Hematopoietic multipotent progenitor cell (in vitro differentiated cells): ENCODE measurements around the gene TGM3. TPM values are rescaled to one million over a fixed set of nuclear protein-coding genes. Genes with fewer than 3 reads are reported as not detected.

Experiments used
- DNase-seq, 3 donors: peaks; one replicate each; pipeline ENCODE4 v3.0.0-alpha.2; 2011 to 2015; ENCODE audit warnings: low read depth in 2 of 3, low spot score in 2 of 3
- total RNA-seq: library from RNA; depleted of rRNA; stranded (reverse); fragments of >200 nt; gene quantifications from one replicate; pipeline ENCODE4 v1.2.3, GENCODE V29; 2012

TGM3 gene
- total RNA-seq, 1 donor, result not detected

DNA sequence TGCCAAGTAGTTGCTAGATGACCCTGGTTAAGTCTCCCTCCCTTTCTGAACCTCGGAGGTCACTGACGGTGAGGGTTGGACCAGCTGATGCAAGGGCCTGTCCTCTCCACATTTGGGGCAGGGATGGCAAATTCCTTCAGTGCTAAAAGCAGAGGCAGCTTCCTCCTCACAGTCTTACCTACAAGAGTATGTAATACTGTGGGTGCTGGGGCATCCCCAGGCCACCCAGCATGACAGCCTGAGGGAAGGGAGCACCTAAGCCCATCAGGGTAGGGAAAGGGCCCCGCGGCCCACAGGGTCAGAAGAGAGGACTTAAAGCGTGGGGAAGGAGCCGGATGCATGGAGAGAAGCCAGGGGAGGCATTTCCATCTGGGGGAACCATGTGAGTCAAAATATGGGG is 38.0 kb downstream of the TGM3 start:
- no peak for DNase-seq

DNA sequence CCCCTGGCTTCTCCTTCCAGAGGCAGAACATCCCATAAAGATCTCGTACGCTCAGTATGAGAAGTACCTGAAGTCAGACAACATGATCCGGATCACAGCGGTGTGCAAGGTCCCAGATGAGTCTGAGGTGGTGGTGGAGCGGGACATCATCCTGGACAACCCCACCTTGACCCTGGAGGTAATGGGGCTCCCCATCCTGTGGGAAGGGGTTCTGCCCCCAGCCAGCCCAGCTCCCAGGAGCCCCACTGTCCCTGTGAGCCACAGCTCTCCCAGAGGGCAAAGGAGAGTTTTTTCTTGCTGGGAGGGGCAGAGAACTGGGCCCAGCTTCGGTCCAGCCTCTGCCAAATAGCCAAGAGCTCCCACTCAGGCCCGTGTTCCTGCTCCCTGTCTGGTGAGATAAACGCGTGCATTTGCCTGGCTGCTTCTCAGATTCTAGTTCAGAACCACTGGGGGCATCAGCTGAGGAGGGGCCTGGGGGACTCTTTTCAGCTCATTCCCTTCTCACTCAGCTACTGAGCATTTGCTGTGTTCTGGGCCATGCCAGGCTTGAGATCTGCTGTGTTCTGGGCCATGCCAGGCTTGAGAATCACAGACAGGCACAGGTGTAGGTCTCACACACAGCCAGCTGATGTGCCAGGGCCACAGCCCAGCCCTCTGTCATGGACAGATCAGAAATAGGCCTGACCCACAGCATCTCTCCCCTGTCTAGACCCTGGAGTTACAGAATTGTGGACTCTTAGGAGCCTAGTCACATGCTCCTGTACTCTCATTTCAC is 39.5 kb downstream of the TGM3 start:
- DNase-seq, result no peak

DNA sequence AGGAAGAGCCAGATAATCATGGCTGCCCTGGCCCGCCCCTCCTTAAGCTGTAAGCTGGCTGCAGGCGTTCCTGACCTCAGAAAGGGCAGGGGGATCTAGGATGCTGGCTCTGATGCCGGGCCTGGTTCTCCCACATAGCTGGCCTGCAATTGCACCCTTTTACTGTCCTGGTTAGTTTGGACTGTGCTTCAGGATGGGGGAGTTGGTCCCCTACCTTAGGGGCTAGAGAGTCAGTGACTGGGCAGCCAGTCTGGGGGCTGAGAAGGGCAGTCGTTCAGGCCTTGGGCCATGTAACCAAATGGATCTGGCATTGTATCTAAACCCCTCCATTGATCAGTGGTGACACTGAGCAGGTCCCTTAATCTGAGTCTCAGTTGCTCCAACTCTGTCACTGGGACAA is 40.7 kb downstream of the TGM3 start:
- no peak for DNase-seq

DNA sequence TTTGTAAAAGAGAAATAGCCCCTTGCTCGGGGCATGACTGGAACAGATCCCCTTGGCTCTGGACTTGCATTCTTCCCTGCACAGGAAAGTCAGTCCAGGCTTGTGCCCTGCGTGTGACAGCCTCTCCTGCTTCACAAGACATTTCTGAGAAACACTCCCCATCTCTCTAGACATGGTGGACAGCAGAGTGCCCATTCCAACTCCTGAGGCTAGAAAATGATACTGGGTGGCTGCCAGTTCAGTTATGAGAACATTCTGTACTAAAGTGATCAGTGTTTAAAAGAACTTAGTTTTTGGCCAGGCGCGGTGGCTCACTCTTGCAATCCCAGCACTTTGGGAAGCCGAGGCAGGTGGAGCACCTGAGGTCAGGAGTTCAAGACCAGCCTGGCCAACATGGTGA is 41.3 kb downstream of the TGM3 start:
- DNase-seq, result no peak

DNA sequence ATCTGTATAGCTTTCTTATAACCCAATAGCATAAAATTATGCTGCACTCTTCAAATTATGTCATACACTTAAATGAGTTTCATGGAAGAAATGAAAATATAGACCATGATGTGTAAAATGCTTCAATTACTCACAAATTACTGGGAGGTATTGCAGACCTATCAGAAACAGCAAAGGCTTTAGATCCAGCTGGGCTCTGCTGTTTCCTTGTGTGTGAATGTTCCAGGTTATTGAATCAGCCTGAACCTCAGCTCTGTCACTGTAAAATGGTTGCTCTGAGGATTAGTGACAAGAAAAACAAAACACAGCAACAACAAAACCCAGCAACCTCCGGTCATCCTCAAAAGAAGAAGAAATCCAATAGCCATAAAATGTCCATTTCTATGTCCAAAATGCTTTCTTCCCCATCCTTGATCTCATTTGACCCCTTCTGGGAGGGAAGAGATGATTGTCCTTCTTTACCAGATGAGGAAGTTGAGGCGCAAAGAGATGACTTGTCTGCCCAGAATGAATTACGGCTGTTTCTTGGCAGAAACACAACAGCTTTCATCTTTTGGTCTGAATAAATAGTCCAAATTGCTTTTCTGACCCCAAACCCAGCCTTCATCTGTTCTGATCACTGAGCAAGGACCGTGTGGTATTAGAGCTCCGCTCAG is 42.7 kb downstream of the TGM3 start:
- peak in 1 of 3 donors; percentile 15 for DNase-seq

DNA sequence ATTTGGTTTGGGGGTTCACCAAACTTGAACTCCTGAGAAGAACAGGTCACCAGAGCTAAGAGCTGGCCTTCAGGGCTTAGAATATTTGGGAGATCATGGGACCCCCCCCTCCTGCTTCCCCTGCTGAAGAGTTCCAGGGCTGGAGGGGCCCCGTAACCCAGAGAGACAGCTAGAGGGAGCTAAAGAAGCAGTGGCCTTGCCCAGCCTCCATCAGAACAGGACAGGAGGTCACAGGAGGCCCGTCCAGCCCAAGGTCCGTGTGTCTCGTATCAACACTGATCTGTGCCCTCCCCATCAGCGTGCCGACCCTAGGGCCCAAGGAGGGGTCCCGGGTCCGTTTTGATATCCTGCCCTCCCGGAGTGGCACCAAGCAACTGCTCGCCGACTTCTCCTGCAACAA is 44.3 kb downstream of the TGM3 start:
- DNase-seq, result no peak

DNA sequence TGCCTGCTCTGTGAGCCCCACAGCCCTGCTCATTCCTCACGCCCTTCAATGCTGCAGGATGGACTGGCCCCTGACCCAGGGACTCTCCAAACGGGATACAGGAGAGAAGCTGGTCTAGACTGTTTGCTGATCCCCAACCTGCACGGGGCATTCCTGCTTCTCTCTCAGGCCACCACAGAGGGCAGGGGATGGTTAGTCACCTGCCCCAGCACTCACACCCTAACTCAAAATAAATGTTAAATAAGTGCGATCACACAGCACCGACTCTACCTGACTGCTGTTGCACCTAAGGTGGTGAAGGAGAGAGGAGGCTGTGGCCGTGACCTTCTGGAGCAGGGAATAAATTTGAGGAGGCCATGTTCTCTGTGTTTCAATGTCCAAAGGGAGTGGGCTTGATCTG is 45.0 kb downstream of the TGM3 start:
- no peak for DNase-seq

DNA sequence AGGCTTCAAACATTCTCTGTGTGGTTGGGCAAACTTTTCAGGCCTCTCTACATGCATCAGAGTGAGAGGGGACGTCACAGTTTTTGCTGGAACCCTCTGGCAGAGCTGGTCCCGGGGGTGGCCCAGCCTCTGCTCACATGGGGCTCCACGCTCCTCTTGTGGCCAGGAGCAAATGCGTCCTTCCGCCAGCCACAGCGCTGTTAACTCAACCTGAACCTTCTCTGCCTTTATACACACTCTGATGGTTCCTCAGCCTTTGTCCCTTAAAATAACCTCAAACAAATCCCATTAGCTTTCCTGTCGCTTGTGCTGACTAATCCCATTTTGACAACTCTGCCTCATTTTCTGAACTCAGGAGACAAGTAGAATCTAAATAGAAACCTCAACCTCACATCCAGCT is 45.5 kb downstream of the TGM3 start:
- no peak for DNase-seq

DNA sequence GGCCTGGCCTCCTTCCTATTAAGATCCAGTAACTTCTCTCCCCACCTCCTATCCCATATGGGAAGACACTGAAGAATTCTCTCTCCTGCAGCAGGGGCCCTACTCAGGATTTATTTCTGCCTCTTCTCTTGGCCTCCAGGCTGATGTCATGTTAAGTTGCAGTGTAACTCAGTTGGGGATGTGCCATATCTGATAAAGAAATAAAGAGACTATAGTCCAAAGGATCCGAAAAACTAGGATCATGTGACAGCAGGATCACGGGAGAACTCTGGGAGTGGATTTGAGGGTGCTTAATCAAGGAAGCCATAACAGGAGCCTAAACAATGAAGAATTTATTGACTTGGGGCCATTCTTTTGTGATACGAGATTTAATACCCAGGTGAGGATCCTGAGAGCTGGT is 46.4 kb downstream of the TGM3 start:
- DNase-seq, result no peak

DNA sequence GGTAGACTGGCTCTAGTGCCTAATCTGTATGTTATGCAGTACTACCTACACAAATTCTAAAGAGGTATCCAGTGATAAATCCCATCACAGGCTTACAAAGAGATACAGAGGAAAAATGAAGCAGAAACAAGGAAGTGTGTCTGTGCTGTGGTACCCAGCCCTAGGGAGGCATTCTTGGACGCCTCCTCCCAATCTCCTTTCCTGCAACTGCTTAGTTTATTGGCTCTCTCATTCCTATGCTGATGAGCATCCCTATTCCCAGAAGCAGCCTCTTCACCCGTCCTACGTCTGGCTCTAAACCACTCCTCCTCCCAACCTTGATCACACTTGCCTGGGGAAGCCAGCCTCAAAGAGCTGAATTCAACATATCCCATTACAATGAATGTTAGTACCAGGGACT is 50.4 kb downstream of the TGM3 start:
- no peak for DNase-seq

DNA sequence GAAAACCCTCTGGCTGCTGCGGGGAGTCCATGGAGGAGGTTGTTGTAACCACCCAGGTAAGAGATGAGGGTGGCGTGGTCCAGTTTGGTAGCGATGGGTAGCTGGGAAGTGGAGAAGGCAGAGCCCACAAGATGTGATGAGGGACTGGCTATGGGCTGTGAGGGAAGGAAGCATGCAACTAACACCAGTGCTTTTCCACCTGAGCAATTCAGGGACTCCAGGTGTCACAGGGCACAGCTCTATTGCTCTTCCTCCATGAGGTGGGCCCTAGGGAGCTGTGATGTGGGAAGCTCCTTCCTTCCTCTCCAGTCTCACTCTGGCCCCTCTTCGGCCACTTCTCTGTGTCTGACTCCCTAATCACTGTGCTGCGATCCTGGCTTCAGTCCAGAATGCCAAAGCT is 52.5 kb downstream of the TGM3 start:
- no peak for DNase-seq

DNA sequence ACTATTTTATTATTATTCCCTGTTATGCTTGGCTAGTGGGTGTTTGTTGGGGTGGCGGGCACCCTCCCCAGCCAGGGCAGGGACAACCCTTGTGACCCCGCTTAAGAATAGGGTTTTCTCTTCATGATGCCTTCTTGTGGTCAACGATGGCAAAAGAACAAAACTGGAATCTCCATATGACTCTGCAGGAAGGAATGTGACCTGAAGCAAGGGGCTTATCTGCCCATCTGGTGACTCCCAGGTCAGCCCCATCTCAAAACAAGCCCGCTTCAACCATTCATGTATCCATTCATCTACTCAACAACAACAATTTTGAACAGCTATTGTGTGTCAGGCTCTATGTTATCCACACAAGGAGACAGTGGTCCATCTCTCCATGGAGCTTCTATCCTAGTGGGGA is 54.0 kb downstream of the TGM3 start:
- DNase-seq, result no peak

DNA sequence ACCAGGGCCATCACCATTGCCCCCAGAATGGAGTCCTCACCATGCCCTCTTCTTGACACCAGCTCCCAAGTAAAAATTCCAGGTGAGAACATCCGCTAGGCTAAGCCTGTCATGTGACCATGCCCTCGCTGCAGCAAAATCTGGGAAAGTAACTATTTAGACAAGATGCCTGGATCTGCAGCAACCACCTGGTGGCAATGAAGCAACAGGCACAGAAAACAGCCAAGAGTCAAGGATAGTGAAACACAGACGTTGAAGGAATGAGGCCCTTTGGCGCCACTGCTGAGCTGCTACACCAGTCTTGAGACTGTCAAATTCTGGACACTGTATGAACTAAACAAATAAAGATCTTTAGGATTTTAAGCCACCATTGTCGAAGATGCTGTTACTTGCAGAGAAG is 54.8 kb downstream of the TGM3 start:
- no peak for DNase-seq

DNA sequence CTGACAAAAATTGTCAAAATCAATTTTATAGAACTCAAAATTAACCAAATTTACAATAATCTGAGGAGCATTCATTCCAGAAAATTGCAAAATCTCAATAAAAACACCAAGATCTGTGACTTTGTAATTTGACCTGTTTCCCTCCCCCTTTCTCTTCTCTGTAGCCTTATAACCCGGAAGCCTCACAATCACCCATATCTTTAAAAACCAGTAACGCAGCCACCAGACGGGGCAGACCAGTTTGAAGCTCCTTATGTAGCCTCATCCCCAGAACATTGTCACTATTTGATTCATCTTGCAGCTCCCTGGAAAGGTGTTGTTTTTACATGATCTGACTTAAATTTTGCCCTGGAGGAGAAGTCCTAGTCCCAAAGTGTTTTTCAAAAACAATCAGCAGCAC is 57.4 kb downstream of the TGM3 start:
- no peak for DNase-seq

DNA sequence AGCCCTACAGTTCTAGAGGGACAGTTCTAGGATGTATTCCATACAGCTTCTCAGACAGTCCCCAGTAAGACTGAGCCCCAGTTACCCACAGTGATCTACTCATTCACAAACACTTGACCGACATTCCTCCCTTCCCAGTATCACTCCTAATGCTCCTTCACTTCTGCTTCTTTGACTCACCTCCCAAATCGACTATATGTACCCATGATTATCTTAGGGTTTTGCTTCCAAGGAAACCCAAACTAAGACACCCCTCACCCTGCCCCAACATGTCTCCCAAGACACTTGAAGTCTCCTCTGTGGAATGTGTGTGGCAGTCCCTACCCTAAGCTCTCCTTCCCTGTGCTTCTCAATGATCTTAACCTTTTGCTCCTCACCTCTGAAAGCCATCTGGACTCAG is 61.3 kb downstream of the TGM3 start:
- DNase-seq, result no peak

DNA sequence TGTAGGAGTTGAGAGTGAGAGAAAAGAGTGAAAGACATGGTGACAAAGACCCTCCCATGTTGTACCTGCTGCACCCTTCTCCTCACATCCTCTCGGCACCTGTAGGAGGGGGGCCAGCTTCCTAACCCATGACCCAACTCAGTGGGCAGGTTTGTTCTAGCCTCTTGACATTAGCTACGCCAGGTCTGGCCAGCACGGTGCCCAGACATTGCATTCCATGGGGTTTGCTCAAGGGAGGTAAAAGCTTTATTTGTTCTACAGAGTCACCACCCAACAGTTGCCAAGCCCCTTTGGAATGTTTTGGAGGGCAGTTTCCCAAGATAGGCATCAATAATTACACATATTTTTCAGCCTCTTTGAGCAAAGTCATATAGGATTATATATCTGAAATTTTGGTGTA is 62.2 kb downstream of the TGM3 start:
- no peak for DNase-seq

DNA sequence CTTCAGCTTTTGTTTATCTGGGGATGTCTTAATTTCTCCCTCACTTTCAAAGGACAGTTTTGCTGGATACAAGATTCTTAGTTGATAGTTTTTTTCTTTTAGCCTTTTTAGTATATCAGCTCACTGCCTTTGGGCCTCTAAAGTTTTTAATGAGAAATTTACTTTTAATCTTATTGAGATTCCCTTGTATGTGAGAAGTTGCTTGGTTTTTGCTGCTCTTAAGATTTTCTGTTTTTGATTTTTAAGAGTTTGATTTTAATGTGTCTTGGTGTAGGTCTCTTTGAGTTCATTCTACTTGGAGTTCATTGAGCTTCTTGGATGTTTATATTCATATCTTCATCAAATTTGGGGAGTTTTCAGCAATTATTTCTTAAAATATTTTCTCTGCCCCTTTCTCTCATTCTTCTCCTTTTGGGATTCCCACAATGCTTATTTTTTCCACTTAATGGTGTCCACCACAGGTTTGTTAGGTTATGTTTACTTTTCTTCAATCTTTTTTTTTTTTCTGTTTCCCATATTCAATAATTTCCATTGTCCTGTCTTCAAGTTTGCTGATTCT is 65.3 kb downstream of the TGM3 start:
- DNase-seq, result no peak

DNA sequence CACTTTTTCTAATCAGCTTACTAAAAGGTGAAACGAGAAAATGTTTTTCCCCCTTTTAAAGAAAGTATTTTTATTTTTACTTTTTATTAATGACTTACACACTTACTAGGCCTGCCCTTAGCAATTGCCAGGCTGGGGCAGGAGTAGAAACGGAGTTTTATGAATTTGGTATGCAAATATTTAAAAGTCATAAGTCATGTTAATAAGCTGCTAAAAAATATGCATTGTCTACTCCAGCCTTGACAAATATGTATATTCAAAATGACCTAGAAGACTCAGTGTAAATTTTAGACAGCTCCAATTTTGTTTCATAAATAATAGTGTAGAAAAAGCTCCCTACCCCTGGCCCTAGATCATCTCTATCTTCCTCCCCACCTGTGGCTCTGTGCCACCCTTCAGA is 67.4 kb downstream of the TGM3 start:
- no peak for DNase-seq

DNA sequence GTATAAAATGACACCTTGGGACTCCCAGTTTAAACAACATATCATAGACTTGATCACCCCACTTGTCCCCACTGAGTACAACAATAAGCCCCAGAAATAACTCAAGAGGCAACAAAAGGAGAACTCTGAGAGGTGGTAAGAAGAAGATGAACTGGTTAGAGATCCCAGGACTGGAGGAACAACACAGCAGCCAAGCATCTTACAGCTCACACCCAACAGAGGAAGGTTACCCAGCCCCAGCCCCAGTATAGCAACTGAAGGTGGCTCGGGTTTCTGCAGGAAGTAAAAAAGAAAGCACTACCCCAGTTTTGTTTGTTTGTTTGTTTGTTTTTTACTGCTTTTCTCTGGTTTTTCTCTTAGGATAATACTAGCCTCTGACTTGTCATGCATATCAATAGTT is 67.8 kb downstream of the TGM3 start:
- DNase-seq, result no peak

DNA sequence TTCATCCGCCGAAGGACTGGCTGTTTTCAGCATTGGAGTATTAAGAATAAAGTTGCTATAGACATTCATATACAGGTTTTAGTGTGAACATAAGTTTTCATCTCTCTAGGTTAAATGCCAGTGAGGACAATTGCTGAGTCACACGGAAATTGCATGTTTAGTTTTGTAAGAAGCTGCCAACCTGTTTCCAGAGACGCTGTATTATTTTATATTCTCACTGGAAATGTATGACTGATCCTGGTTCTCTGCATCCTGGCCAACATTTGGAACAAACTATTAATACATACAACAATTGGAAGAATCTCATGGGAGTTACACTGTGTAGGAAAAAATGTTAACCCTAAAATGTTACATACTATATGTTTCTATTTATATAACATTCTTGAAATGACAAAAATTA is 68.2 kb downstream of the TGM3 start:
- no peak for DNase-seq

DNA sequence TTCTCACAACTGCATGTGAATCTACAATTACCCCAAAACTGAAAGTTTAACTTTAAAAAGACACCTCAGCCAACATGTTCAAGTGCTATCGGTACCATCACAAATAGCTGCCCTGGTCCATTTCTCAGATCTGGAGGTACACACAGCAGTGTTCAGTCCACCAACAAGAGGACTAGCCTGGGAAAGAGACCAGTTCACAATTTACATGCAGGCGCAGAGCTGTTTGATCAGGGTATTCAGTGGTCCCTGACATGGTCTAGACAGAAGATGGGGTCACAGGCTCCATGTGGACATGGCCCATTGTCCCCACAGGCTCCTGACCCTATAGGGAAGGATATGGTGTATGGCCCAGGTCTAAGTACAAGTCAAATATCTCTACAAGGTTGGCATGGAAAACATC is 69.3 kb downstream of the TGM3 start:
- no peak for DNase-seq

DNA sequence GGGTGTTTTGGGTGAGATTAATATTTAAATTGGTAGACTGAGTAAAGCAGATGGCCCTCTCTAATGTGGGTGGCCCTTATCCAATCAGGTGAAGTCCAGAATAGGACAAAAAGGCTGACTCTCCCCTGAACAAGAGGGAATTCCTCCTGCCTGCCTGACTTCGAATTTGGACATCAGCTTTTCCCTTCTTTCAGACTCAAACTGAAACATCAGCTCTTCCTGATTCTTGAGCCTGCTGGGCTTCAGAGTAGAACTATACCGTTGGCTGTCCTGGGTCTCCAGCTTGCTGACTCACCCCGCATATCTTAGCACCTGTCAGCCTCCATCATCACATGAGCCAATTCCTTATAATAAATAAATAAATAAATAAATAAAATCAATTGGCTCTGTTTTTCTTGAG is 69.9 kb downstream of the TGM3 start:
- DNase-seq, result no peak
